Chondrocyte (in vitro differentiated cells): ENCODE results near the gene C2orf92. TPM values are rescaled to one million over a fixed set of nuclear protein-coding genes. Genes with fewer than 3 reads are reported as not detected.

Source experiments
- DNase-seq: peaks from one replicate; pipeline ENCODE4 v3.0.0; 2021; ENCODE audit warnings: mixed read lengths, low spot score
- H3K27ac Mint-ChIP-seq: one replicate; pipeline ENCODE4 v1.8.0; 2021; ENCODE audit warnings: mild to moderate bottlenecking, moderate library complexity, mixed read lengths; ENCODE audit not compliant: unreplicated experiment
- H3K27me3 Mint-ChIP-seq: 2 replicates; pipeline ENCODE4 v1.8.0; 2021; ENCODE audit warnings: low read depth, mixed read lengths
- H3K36me3 Mint-ChIP-seq: 2 replicates; pipeline ENCODE4 v1.8.0; 2021; ENCODE audit warnings: low read depth, mixed read lengths
- H3K4me1 Mint-ChIP-seq: 2 replicates; pipeline ENCODE4 v1.8.0; 2021; ENCODE audit warnings: low read depth, mild to moderate bottlenecking, mixed read lengths
- H3K4me3 Mint-ChIP-seq: one replicate; pipeline ENCODE4 v1.8.0; 2021; ENCODE audit warnings: mild to moderate bottlenecking, moderate library complexity, mixed read lengths; ENCODE audit not compliant: unreplicated experiment
- H3K9me3 Mint-ChIP-seq: 2 replicates; pipeline ENCODE4 v1.8.0; 2021; ENCODE audit warnings: low read depth, mixed read lengths
- total RNA-seq: library from RNA; stranded (reverse); gene quantifications from 3 replicates; pipeline ENCODE4 v1.2.1, GENCODE V29; 2021
- TF ChIP-seq, protein P1 (sequence below): fragments of 200-600 bp; sonication (generic); IDR thresholded peaks from 2 replicates; pipeline ENCODE4 v1.5.0; 2021; ENCODE audit warnings: antibody characterized with exemption, mild to moderate bottlenecking, moderate library complexity

C2orf92 gene
- total RNA-seq, 1 donor from 2014 or later = 8.8 TPM

DNA sequence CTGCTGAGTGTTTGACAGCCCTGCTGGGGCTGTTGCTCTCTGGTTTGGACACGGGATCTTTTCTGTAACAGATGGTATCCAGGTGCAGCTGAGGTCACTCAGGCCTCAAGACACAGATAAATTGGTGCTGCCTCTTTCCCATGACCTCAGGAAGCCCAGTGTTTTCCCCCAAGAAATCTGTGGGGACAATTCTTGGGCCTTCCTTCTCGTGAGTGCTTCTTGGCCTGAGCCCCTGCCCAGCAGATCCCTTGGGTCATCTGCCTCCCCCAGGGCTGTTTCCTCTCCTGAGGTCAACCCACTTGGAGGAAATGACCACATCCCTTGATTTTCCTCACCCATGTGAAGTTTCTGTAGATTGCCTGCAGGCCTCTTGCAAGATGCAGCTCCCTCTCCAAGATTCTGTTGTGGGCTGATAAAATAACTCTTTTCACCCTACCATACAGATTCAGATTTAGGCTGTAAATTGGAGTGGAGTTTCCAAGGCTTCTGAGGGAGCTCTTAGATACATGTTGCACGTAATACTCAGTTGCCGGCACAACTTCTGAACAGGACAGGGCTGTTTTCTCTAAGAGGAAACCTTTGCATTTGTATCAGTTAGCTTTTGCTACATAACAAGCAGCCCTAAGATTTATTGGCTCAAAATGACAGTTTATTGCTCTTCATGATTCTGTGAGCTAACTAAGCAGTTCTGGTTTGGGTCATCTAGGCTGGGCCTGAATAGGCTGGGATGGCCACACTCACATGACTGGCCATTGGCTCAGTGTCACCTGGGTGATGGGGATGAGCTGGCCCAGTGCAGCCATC, 57.0 kb downstream of the C2orf92 start:
- Mint-ChIP-seq H3K4me1 (peaks cover 5% of the 10 kb centered on the region), H3K9me3 (peaks cover 4% of the 10 kb centered on the region), H3K27me3 (no peaks in the 10 kb centered on the region), H3K36me3 (peaks cover 2% of the 10 kb centered on the region), H3K4me3 (no peak overlapping the region), H3K27ac (no peak overlapping the region)
- TF ChIP-seq, protein P1, sequence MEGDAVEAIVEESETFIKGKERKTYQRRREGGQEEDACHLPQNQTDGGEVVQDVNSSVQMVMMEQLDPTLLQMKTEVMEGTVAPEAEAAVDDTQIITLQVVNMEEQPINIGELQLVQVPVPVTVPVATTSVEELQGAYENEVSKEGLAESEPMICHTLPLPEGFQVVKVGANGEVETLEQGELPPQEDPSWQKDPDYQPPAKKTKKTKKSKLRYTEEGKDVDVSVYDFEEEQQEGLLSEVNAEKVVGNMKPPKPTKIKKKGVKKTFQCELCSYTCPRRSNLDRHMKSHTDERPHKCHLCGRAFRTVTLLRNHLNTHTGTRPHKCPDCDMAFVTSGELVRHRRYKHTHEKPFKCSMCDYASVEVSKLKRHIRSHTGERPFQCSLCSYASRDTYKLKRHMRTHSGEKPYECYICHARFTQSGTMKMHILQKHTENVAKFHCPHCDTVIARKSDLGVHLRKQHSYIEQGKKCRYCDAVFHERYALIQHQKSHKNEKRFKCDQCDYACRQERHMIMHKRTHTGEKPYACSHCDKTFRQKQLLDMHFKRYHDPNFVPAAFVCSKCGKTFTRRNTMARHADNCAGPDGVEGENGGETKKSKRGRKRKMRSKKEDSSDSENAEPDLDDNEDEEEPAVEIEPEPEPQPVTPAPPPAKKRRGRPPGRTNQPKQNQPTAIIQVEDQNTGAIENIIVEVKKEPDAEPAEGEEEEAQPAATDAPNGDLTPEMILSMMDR = no peak
- DNase-seq = peak; percentile 18

DNA sequence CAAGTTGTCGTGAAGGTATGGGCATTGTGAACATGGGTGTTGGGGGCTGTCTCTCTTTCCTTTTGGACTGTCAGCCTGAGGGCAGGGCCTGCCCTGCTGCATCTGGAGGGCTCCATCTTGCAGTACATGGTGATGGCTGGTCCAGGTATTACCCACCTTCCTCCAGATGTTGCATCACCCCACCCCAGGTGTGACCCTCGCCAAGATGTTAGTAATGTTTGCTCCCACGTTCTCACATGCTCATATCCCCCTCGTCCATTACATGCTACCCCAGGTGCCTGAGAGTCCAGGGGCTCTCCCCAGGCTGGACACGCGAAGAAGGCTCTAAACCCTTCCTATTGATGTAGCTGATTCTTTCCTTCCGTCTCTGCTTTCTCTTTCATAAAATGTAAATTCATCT, 57.8 kb downstream of the C2orf92 start:
- Mint-ChIP-seq H3K4me3 (no peak overlapping the region), H3K9me3 (peaks cover 4% of the 10 kb centered on the region), H3K4me1 (peaks cover 5% of the 10 kb centered on the region), H3K27ac (no peak overlapping the region), H3K36me3 (peaks cover 2% of the 10 kb centered on the region), H3K27me3 (no peaks in the 10 kb centered on the region)
- peak; percentile 32 for DNase-seq
- TF ChIP-seq, protein P1 = no peak

DNA sequence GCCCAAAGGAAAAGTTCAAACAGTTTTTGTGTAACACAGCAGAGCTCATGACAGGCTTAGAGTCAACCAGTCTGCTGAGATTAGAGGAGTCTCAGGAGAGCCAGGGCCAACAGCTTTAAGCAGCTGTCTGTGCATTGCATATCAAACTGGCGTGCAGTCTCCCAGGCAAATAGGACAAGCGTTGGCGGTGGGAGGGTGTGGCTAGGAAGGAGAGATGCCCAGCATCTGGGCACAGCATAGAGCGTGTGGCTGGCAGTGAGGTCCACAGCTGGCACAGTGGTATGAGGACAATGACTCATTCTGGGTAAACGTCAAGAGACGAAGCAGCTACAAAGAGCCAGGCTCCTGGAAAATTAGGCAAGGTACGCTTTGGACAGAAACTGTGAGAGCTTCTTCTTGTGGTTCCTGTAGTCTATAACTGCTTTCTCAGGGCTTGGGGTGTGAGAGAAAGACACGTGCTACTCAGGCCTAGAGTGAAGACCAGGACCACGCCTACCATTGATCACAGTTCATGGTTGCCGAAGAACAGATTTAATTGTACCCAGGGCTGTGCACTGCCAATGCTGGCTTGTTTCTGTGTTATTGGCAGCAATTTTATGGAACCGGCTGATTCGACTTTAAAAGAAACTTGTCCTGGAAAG, 58.7 kb downstream of the C2orf92 start:
- H3K4me1 Mint-ChIP-seq = peaks cover 5% of the 10 kb centered on the region
- no peaks in the 10 kb centered on the region for H3K27me3 Mint-ChIP-seq
- DNase-seq = peak; percentile 41
- TF ChIP-seq, protein P1 = no peak
- no peak overlapping the region for H3K4me3 Mint-ChIP-seq
- H3K9me3 Mint-ChIP-seq = peaks cover 4% of the 10 kb centered on the region
- H3K27ac Mint-ChIP-seq = no peak overlapping the region
- H3K36me3 Mint-ChIP-seq = peaks cover 2% of the 10 kb centered on the region

DNA sequence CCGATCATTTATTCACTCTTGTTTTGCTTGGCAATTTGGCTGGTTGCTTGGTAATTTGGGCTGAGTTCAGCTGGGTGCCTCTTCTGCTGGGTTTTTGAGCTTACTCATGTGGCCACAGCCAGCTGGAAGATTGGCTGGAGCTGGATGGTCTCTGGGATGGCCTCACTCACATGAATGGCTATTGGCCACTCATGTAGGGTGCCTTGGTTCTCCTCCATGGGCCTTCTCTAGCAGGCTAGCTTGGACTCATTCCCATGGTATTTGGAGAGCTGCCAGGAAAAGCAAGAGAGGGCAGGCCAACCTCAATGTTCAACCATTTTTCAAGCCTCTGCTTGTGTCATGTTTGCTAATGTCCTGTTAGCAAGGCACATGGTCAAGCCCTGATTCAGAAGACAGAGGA, 60.7 kb downstream of the C2orf92 start:
- DNase-seq = no peak
- H3K27ac Mint-ChIP-seq = no peak overlapping the region

More for the DNA sequence above, 60.7 kb downstream of the C2orf92 start:
- Mint-ChIP-seq H3K4me1 (peaks cover 5% of the 10 kb centered on the region), H3K4me3 (no peak overlapping the region), H3K9me3 (peaks cover 4% of the 10 kb centered on the region), H3K27me3 (no peaks in the 10 kb centered on the region), H3K36me3 (peaks cover 2% of the 10 kb centered on the region)
- TF ChIP-seq, protein P1 = no peak
